HepG2 (cell line): ENCODE data around the gene ACTL7B. TPM values are rescaled to one million over a fixed set of nuclear protein-coding genes. Genes with fewer than 3 reads are reported as not detected.
A peak's percentile ranks its signal among the peaks of the same experiment; 100 is the strongest.

Experiments used
- DZIP1 ChIP-seq: sonication (generic); formaldehyde crosslinking; IDR thresholded peaks from 2 replicates; pipeline ENCODE4 v1.5.0; 2020; ENCODE audit warnings: mild to moderate bottlenecking, missing genetic modification reagents
- E2F5 ChIP-seq: sonication (generic); formaldehyde crosslinking; conservative IDR thresholded peaks from 2 replicates; pipeline ENCODE4 v1.4.0; 2020; ENCODE audit warnings: missing genetic modification reagents
- ELK4 ChIP-seq: sonication (generic); formaldehyde crosslinking; IDR thresholded peaks from 2 replicates; pipeline ENCODE4 v1.9.0; 2021; ENCODE audit warnings: missing genetic modification reagents, borderline replicate concordance
- HHEX ChIP-seq: IDR thresholded peaks from 2 replicates; pipeline ENCODE4 v1.6.1; 2016; ENCODE audit warnings: control low read depth
- HMGXB4 ChIP-seq, 2 experiments: sonication (generic) in 1 of 2; formaldehyde crosslinking in 1 of 2; IDR thresholded peaks; 2 replicates each; pipeline versions ENCODE4 v1.4.0 to v1.6.1; 2018 to 2020; ENCODE audit warnings: missing genetic modification reagents in 2 of 2, borderline replicate concordance in 1 of 2, low read depth in 1 of 2, mild to moderate bottlenecking in 1 of 2, missing biosample characterization in 1 of 2
- MAX ChIP-seq: IDR thresholded peaks from 2 replicates; pipeline ENCODE4 v1.6.1; 2012; ENCODE audit warnings: inconsistent platforms
- MED1 ChIP-seq: sonication (generic); formaldehyde crosslinking; IDR thresholded peaks from 2 replicates; pipeline ENCODE4 v1.4.0; 2020; ENCODE audit warnings: missing genetic modification reagents
- NBN ChIP-seq: fragments of 450-650 bp; conservative IDR thresholded peaks from 2 replicates; pipeline ENCODE4 v1.6.1; 2017
- NR1H2 ChIP-seq: sonication (generic); formaldehyde crosslinking; IDR thresholded peaks from 2 replicates; pipeline ENCODE4 v1.8.1; 2022; ENCODE audit warnings: low read depth, missing genetic modification reagents, borderline replicate concordance
- PHF20 ChIP-seq: sonication (generic); formaldehyde crosslinking; IDR thresholded peaks from 2 replicates; pipeline ENCODE4 v1.5.0; 2020; ENCODE audit warnings: mild to moderate bottlenecking, missing genetic modification reagents
- RFX1 ChIP-seq: fragments of 450-650 bp; IDR thresholded peaks from 2 replicates; pipeline ENCODE4 v1.6.1; 2017
- RFX3 ChIP-seq: IDR thresholded peaks from 2 replicates; pipeline ENCODE4 v1.6.1; 2016; ENCODE audit warnings: missing biosample characterization, missing genetic modification reagents
- SAFB2 ChIP-seq: sonication (generic); formaldehyde crosslinking; IDR thresholded peaks from 2 replicates; pipeline ENCODE4 v1.5.1; 2020; ENCODE audit warnings: missing genetic modification reagents, low read depth, mild to moderate bottlenecking, borderline replicate concordance
- SP140L ChIP-seq: sonication (generic); formaldehyde crosslinking; IDR thresholded peaks from 2 replicates; pipeline ENCODE4 v1.4.0; 2020; ENCODE audit warnings: missing genetic modification reagents, borderline replicate concordance
- SRY ChIP-seq: sonication (generic); formaldehyde crosslinking; IDR thresholded peaks from 2 replicates; pipeline ENCODE4 v1.8.0; 2022; ENCODE audit warnings: mild to moderate bottlenecking, missing genetic modification reagents
- ZBTB26 ChIP-seq: IDR thresholded peaks from 2 replicates; pipeline ENCODE4 v1.6.1; 2016; ENCODE audit warnings: missing compliant biosample characterization, missing genetic modification reagents, borderline replicate concordance
- ZNF234 ChIP-seq: sonication (generic); formaldehyde crosslinking; conservative IDR thresholded peaks from 2 replicates; pipeline ENCODE4 v1.5.1; 2020; ENCODE audit warnings: mild to moderate bottlenecking, missing genetic modification reagents
- ZNF282 ChIP-seq: fragments of 450-650 bp; IDR thresholded peaks from 2 replicates; pipeline ENCODE4 v1.6.1; 2018; ENCODE audit not compliant: partially characterized antibody
- ZNF354B ChIP-seq: sonication (generic); formaldehyde crosslinking; IDR thresholded peaks from 2 replicates; pipeline ENCODE4 v1.8.0; 2022; ENCODE audit warnings: mild to moderate bottlenecking, missing genetic modification reagents
- ZNF432 ChIP-seq: sonication (generic); formaldehyde crosslinking; IDR thresholded peaks from 2 replicates; pipeline ENCODE4 v1.5.0; 2020; ENCODE audit warnings: missing genetic modification reagents, mild to moderate bottlenecking, borderline replicate concordance
- ZNF446 ChIP-seq: sonication (generic); formaldehyde crosslinking; IDR thresholded peaks from 2 replicates; pipeline ENCODE4 v1.5.0; 2020; ENCODE audit warnings: mild to moderate bottlenecking, missing genetic modification reagents
- ZNF616 ChIP-seq: sonication (generic); formaldehyde crosslinking; IDR thresholded peaks from 2 replicates; pipeline ENCODE4 v1.5.0; 2020; ENCODE audit warnings: low read depth, mild to moderate bottlenecking, missing genetic modification reagents
- polyA plus RNA-seq, 8 experiments: library from polyadenylated mRNA; depleted of rRNA in 3 of 8; stranded (reverse) in 7 of 8; unstranded in 1 of 8; fragments of >200 nt; fragmentation: Illumina TruSeq in 4 of 8; extraction: Trizol in 4 of 8; gene quantifications; 2 replicates each; pipeline versions ENCODE4 v1.2.1 to v1.2.3, GENCODE V29; 2011 to 2016; ENCODE audit warnings: low read depth in 4 of 8, missing spikeins in 1 of 8, mixed read lengths in 1 of 8; ENCODE audit not compliant: insufficient read depth in 1 of 8
- total RNA-seq, 5 experiments: library from RNA; depleted of rRNA; stranded (reverse); fragments of >200 nt; fragmentation: Illumina TruSeq; extraction: Trizol; gene quantifications; 2 replicates each; pipeline ENCODE4 v1.2.3, GENCODE V29; 2016; ENCODE audit warnings: low read depth in 1 of 5

ACTL7B gene
- total and polyA plus RNA-seq, 2 of the 13 experiments (the other 11 are each of a cell fraction or from before 2014, with no cell fraction given), result 0.07 to 0.11 TPM

- TF ChIP-seq HMGXB4 (CRISPR knock-in tag; IDR thresholded peaks at IDR 0.05; ENCODE audit: borderline replicate concordance in 1 of 2, low read depth in 1 of 2) (peak in 1 of 2 experiments; percentile 75; a peak in 2 of 4 replicates), MED1 (CRISPR knock-in tag) (peak; percentile 100), SAFB2 (CRISPR knock-in tag) (peak; percentile 70; the same call in 1 of the 2 replicates), MAX (peak; percentile 68; the same call in 1 of the 2 replicates), HHEX (CRISPR knock-in tag) (peak; percentile 72), RFX1 (no peak), ZNF354B (CRISPR knock-in tag) (no peak), ZNF432 (no peak), ELK4 (CRISPR knock-in tag) (no peak), ZNF446 (CRISPR knock-in tag) (no peak), NBN (no peak), SP140L (CRISPR knock-in tag) (peak; percentile 80; the same call in 1 of the 2 replicates), DZIP1 (CRISPR knock-in tag) (no peak), NR1H2 (CRISPR knock-in tag) (no peak), SRY (no peak; the same call in 1 of the 2 replicates), ZNF234 (no peak), PHF20 (CRISPR knock-in tag) (no peak; the same call in 1 of the 2 replicates), E2F5 (CRISPR knock-in tag) (no peak), RFX3 (CRISPR knock-in tag) (no peak; the same call in 1 of the 2 replicates), ZNF616 (CRISPR knock-in tag) (no peak), ZBTB26 (CRISPR knock-in tag) (peak; percentile 75; the same call in 1 of the 2 replicates), ZNF282 (no peak)
Measured at GRCh38 chr9:108885643-108886348, 30.0 kb upstream of the ACTL7B start (continued).
